ENCODE data around the gene P2RY14. TPM values are rescaled to one million over a fixed set of nuclear protein-coding genes. Genes with fewer than 3 reads are reported as not detected.

P2RY14 gene
- total RNA-seq, 1 donor from 2014 or later: 1.5 TPM

DNA sequence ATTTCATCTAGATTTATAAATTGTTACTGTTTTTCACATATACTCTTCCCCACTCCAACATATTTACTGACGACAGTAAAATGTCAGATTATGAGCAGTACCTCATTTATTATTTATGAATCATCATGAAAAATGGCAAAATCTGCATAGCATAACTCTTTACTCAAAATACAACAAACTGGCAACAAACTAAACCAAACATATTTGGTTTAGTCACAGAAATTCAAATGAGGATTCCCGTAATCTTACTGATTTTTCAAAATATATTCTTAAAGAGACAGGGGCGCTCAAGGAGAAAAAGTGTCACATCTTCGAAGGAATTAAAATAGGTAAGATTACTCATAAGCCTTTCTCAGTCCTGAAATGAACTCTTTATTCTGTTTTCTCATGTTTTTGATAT, 41.3 kb upstream of the P2RY14 start:
- no peak for DNase-seq
- ChIA-PET POLR2A (no interaction called here), CTCF (no interaction called here)
- H3K4me1 Mint-ChIP-seq: peaks cover 2% of the 10 kb centered on the region
- ATAC-seq (ENCODE audit: low read depth): no peak
- H3K27me3 Mint-ChIP-seq: no peaks in the 10 kb centered on the region
- H3K9me3 Mint-ChIP-seq: no peaks in the 10 kb centered on the region
- TF ChIP-seq, protein P1, sequence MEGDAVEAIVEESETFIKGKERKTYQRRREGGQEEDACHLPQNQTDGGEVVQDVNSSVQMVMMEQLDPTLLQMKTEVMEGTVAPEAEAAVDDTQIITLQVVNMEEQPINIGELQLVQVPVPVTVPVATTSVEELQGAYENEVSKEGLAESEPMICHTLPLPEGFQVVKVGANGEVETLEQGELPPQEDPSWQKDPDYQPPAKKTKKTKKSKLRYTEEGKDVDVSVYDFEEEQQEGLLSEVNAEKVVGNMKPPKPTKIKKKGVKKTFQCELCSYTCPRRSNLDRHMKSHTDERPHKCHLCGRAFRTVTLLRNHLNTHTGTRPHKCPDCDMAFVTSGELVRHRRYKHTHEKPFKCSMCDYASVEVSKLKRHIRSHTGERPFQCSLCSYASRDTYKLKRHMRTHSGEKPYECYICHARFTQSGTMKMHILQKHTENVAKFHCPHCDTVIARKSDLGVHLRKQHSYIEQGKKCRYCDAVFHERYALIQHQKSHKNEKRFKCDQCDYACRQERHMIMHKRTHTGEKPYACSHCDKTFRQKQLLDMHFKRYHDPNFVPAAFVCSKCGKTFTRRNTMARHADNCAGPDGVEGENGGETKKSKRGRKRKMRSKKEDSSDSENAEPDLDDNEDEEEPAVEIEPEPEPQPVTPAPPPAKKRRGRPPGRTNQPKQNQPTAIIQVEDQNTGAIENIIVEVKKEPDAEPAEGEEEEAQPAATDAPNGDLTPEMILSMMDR (IDR thresholded peaks at IDR 0.05): no peak
- no peak overlapping the region for H3K27ac Mint-ChIP-seq
- H3K36me3 Mint-ChIP-seq (ENCODE audit: low read depth): no peaks in the 10 kb centered on the region
- H3K4me3 Mint-ChIP-seq: no peak overlapping the region
- intact Hi-C loops (cut with micrococcal nuclease): no loop called here

- ATAC-seq (ENCODE audit: low read depth) (no peak), DNase-seq (no peak)
- ChIA-PET POLR2A (no interaction called here), CTCF (no interaction called here)
- intact Hi-C loops (cut with micrococcal nuclease): no loop called here
- TF ChIP-seq, protein P1 (IDR thresholded peaks at IDR 0.05): no peak
- no peaks in the 10 kb centered on the region for H3K36me3 Mint-ChIP-seq (ENCODE audit: low read depth)
- H3K4me3 Mint-ChIP-seq: no peak overlapping the region
- H3K27ac Mint-ChIP-seq: no peak overlapping the region
- no peaks in the 10 kb centered on the region for H3K9me3 Mint-ChIP-seq
- H3K27me3 Mint-ChIP-seq: no peaks in the 10 kb centered on the region
- peaks cover 2% of the 10 kb centered on the region for H3K4me1 Mint-ChIP-seq
Observed at GRCh38 chr3:151318991-151319390, 40.6 kb upstream of the P2RY14 start.

GRCh38 chr3:151318313-151318712, 40.0 kb upstream of the P2RY14 start:
- ChIA-PET POLR2A (no interaction called here), CTCF (no interaction called here)
- intact Hi-C loops (cut with micrococcal nuclease): no loop called here
- no peaks in the 10 kb centered on the region for H3K36me3 Mint-ChIP-seq (ENCODE audit: low read depth)
- H3K4me1 Mint-ChIP-seq: peaks cover 2% of the 10 kb centered on the region
- H3K4me3 Mint-ChIP-seq: no peak overlapping the region
- no peaks in the 10 kb centered on the region for H3K9me3 Mint-ChIP-seq
- no peaks in the 10 kb centered on the region for H3K27me3 Mint-ChIP-seq
- ATAC-seq (ENCODE audit: low read depth) (no peak), DNase-seq (no peak)
- no peak overlapping the region for H3K27ac Mint-ChIP-seq
- TF ChIP-seq, protein P1 (IDR thresholded peaks at IDR 0.05): no peak

DNA sequence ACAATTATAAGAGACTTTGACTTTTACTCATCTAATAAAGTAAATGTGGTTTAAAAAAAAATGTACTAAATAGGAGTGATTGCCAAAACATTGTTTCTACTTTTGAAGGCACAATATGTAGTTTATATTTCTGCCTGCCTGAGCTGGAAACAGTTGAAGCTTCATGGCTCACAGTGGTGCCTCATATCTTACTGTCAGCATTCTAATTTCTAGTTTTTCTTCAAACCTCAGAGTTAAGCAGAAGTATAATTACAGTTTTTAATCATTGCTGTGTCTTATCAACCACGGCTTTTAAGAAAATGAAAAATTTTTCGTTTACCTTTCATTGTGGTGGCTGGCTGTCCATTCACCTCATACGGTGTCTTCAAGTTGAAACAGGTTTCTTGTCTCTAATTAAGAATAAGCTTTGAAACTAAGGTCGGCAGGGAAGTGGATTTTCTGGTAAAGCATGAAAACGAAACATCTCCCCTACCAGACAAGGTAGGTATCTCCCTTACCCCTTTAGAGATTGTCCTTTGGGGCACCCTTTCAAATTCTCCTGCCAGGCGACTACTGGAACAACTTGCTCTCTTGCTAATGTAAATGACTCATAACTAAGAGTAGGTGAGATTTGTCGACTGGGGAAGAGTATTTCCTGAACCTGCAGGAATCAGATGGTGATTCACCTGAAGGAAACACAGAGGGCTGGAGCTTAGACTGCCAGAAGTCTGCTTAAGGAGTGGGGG, 38.1 kb upstream of the P2RY14 start, which contains the start of gene GPR87:
TSS of gene GPR87 (minus strand) at position 554 of the 725 bp plus-strand sequence. CDS start 16,720 bp downstream, outside the sequence.
- DNase-seq (no peak), ATAC-seq (ENCODE audit: low read depth) (no peak)
- POLR2A ChIA-PET: no interaction called here
- intact Hi-C loops (cut with micrococcal nuclease): no loop called here
- no peaks in the 10 kb centered on the region for H3K9me3 Mint-ChIP-seq
- H3K27me3 Mint-ChIP-seq: no peaks in the 10 kb centered on the region
- TF ChIP-seq, protein P1 (IDR thresholded peaks at IDR 0.05): no peak
- H3K4me3 Mint-ChIP-seq: no peak within 1 kb of the TSS
- no peaks in the 10 kb centered on the region for H3K36me3 Mint-ChIP-seq (ENCODE audit: low read depth)
- no peak within 1 kb of the TSS for H3K27ac Mint-ChIP-seq
- no peaks in the 10 kb centered on the region for H3K4me1 Mint-ChIP-seq
- CTCF ChIA-PET: no interaction called here

- Mint-ChIP-seq H3K9me3 (no peaks in the 10 kb centered on the region), H3K4me3 (no peak overlapping the region), H3K4me1 (no peaks in the 10 kb centered on the region), H3K27ac (no peak overlapping the region), H3K27me3 (no peaks in the 10 kb centered on the region), H3K36me3 (ENCODE audit: low read depth) (no peaks in the 10 kb centered on the region)
- ChIA-PET CTCF (no interaction called here), POLR2A (no interaction called here)
- TF ChIP-seq, protein P1 (IDR thresholded peaks at IDR 0.05): no peak
- intact Hi-C loops (cut with micrococcal nuclease): no loop called here
- ATAC-seq (ENCODE audit: low read depth): no peak
- no peak for DNase-seq
Observed at GRCh38 chr3:151315846-151316245, 37.5 kb upstream of the P2RY14 start.
